ENCODE results near the gene IMMP2L. TPM values are rescaled to one million over a fixed set of nuclear protein-coding genes. Genes with fewer than 3 reads are reported as not detected.

IMMP2L gene
- total RNA-seq, 2 donors from 2014 or later, result 7.3 to 7.7 TPM

- H3K27me3 ChIP-seq, result no peaks in the 10 kb centered on the region
- H3K4me3 ChIP-seq, result no peak overlapping the region
- H3K4me1 ChIP-seq, result peaks cover 0 to 11% of the 10 kb centered on the region in 2 donors
- no peak for TF ChIP-seq CTCF (IDR thresholded peaks at IDR 0.05)
- no peak for DNase-seq (ENCODE audit: low spot score)
- H3K9me3 ChIP-seq, result no peaks in the 10 kb centered on the region
- H3K36me3 ChIP-seq, result no peaks in the 10 kb centered on the region
- no peak overlapping the region for H3K27ac ChIP-seq
Measured at GRCh38 chr7:111388912-111389311, 173.4 kb downstream of the IMMP2L start.

GRCh38 chr7:111388016-111388415 lies 174.3 kb downstream of the IMMP2L start:
- H3K27me3 ChIP-seq, result no peaks in the 10 kb centered on the region
- no peaks in the 10 kb centered on the region for H3K36me3 ChIP-seq
- H3K4me3 ChIP-seq, result no peak overlapping the region
- H3K4me1 ChIP-seq, result peaks cover 0 to 9% of the 10 kb centered on the region in 2 donors
- no peaks in the 10 kb centered on the region for H3K9me3 ChIP-seq
- no peak for DNase-seq (ENCODE audit: low spot score)
- no peak for TF ChIP-seq CTCF (IDR thresholded peaks at IDR 0.05)
- H3K27ac ChIP-seq, result no peak overlapping the region

DNA sequence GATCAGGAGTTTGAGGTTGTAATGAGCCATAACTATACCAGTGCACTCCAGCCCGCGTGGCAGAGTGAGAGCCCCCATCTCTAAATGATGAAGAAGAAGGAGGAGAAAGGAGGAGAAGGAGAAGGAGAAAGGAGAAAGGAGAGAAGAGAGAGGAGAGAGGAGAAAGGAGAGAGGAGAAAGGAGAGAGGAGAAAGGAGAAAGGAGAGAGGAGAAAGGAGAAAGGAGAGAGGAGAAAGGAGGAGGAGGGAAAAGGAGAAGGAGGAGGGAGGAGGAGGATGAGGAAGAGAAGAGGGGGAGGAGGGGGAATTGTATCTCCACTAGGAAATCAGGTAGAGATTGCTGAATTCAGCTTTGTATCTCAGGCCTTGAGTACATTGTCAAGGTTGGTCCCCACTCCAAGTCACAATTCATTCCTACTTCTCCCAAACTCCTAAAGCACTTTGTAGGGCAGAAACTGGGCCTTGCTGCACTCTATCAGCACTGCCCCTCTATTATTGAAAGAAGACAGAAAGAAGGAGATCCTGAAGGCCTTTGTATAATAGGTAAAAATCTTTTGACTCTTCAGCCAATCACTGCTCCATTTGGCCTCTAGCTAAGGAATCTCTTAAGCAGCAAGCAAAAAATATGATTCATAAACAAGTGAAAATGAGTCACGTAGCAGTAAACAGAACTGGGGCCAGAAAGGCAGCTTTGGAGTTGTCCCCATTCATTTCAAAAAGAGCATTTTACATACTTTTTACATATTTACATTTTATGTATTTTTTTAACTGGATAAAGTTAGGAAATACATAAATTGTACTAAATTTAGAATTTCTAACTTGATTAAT lies 178.0 kb downstream of the IMMP2L start:
- Histone ChIP-seq H3K9me3 (no peaks in the 10 kb centered on the region), H3K36me3 (no peaks in the 10 kb centered on the region), H3K4me3 (no peak overlapping the region), H3K27me3 (no peaks in the 10 kb centered on the region), H3K27ac (no peak overlapping the region), H3K4me1 (no peaks in the 10 kb centered on the region)
- TF ChIP-seq CTCF (IDR thresholded peaks at IDR 0.05), result no peak
- DNase-seq (ENCODE audit: low spot score), result no peak

- no peaks in the 10 kb centered on the region for H3K9me3 ChIP-seq
- no peaks in the 10 kb centered on the region for H3K4me1 ChIP-seq
- H3K4me3 ChIP-seq, result no peak overlapping the region
- TF ChIP-seq CTCF (IDR thresholded peaks at IDR 0.05), result no peak
- H3K27me3 ChIP-seq, result no peaks in the 10 kb centered on the region
- no peak for DNase-seq (ENCODE audit: low spot score)
- H3K36me3 ChIP-seq, result no peaks in the 10 kb centered on the region
- no peak overlapping the region for H3K27ac ChIP-seq
Measured at GRCh38 chr7:111383133-111383532, 179.2 kb downstream of the IMMP2L start.

GRCh38 chr7:111381590-111381989 lies 180.7 kb downstream of the IMMP2L start:
- Histone ChIP-seq H3K4me3 (no peak overlapping the region), H3K36me3 (no peaks in the 10 kb centered on the region), H3K9me3 (no peaks in the 10 kb centered on the region), H3K27me3 (no peaks in the 10 kb centered on the region), H3K27ac (no peak overlapping the region), H3K4me1 (no peaks in the 10 kb centered on the region)
- TF ChIP-seq CTCF (IDR thresholded peaks at IDR 0.05), result no peak
- no peak for DNase-seq (ENCODE audit: low spot score)

DNA sequence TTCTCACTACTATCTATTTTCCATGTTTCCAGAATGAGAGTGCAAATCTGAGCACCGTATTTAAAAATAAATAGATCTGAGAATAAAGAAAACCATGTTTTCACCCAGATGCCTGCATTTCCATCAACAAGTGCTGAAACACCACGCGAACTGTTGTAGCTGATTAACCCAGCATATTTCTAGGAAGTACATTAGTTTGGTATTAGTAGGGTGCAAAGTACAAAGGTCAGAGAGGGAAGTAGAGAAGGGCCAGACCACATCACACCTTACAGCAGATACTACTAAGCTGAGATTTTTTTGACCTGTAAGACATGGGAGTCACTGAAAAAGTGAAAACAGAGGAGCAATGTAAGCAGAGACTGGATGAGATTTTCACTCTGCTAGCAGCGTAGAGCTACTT lies 181.3 kb downstream of the IMMP2L start:
- H3K36me3 ChIP-seq, result no peaks in the 10 kb centered on the region
- H3K27me3 ChIP-seq, result no peaks in the 10 kb centered on the region
- TF ChIP-seq CTCF (IDR thresholded peaks at IDR 0.05), result no peak
- H3K9me3 ChIP-seq, result no peaks in the 10 kb centered on the region
- H3K4me3 ChIP-seq, result no peak overlapping the region
- no peak overlapping the region for H3K27ac ChIP-seq
- DNase-seq (ENCODE audit: low spot score), result no peak
- H3K4me1 ChIP-seq, result no peaks in the 10 kb centered on the region

All from right atrium auricular region (tissue), 2 donors.